CD4-positive, alpha-beta T cell treated with Interferon gamma for 1 hour (primary cell): ENCODE measurements around the gene CDC16.

Experiments used
- DNase-seq: peaks from one replicate; pipeline ENCODE4 v3.0.0-alpha.2; 2020

Gene CDC16

GRCh38 chr13:114304346-114305034 lies 69.8 kb downstream of the CDC16 start:
- no peak for DNase-seq

GRCh38 chr13:114309086-114309485 lies 74.4 kb downstream of the CDC16 start:
- DNase-seq, result no peak

- no peak for DNase-seq
Measured at GRCh38 chr13:114309806-114310410, 75.2 kb downstream of the CDC16 start.

- DNase-seq, result no peak
Measured at GRCh38 chr13:114310956-114311355, 76.3 kb downstream of the CDC16 start.

- DNase-seq, result no peak
Measured at GRCh38 chr13:114311387-114311786, 76.7 kb downstream of the CDC16 start.

GRCh38 chr13:114311908-114312307 lies 77.2 kb downstream of the CDC16 start:
- DNase-seq, result no peak

- no peak for DNase-seq
Measured at GRCh38 chr13:114313061-114313860, 78.6 kb downstream of the CDC16 start.

GRCh38 chr13:114314074-114314912 lies 79.6 kb downstream of the CDC16 start, which contains the start of gene CHAMP1:
CHAMP1 (plus strand) TSS chr13:114314503; CDS start chr13:114323843, 9,340 bp downstream.
- peak; percentile 89 for DNase-seq

- no peak for DNase-seq
Measured at GRCh38 chr13:114315074-114315785, 80.5 kb downstream of the CDC16 start.

GRCh38 chr13:114318624-114319023 lies 83.9 kb downstream of the CDC16 start:
- no peak for DNase-seq

- no peak for DNase-seq
Measured at GRCh38 chr13:114319441-114319913, 84.8 kb downstream of the CDC16 start.

GRCh38 chr13:114320065-114320464 lies 85.4 kb downstream of the CDC16 start:
- no peak for DNase-seq

GRCh38 chr13:114321256-114321655 lies 86.6 kb downstream of the CDC16 start:
- DNase-seq, result no peak
